Measurements from ENCODE around the gene RND2. TPM values are rescaled to one million over a fixed set of nuclear protein-coding genes. Genes with fewer than 3 reads are reported as not detected.
A peak's percentile ranks its signal among the peaks of the same experiment; 100 is the strongest.

The RND2 gene
- total and polyA plus RNA-seq, 2 of the 13 experiments (the other 11 are each of a cell fraction or from before 2014, with no cell fraction given), result 0.05 to 0.11 TPM

GRCh38 chr17:43021741-43022512 is 3.1 kb upstream of the RND2 start, which contains the start of gene VAT1 (continued):
- TF ChIP-seq ATF3 (CRISPR knock-in tag; IDR thresholded peaks at IDR 0.05) (peak; percentile 42; the same call in 1 of the 2 replicates), ZNF20 (CRISPR knock-in tag; IDR thresholded peaks at IDR 0.05) (no peak), TFDP1 (CRISPR knock-in tag; IDR thresholded peaks at IDR 0.05; ENCODE audit: borderline replicate concordance) (no peak), MAFG (CRISPR knock-in tag; IDR thresholded peaks at IDR 0.05) (peak; percentile 51; the same call in 1 of the 2 replicates), NFIC (IDR thresholded peaks at IDR 0.05; ENCODE audit: low read length) (no peak), PHF20 (CRISPR knock-in tag; IDR thresholded peaks at IDR 0.05) (no peak; the same call in 1 of the 2 replicates), ZNF136 (CRISPR knock-in tag; IDR thresholded peaks at IDR 0.05; ENCODE audit: low read depth) (no peak; the same call in 1 of the 2 replicates), NFYC (CRISPR knock-in tag; IDR thresholded peaks at IDR 0.05) (no peak; the same call in 1 of the 2 replicates), SP140L (CRISPR knock-in tag; IDR thresholded peaks at IDR 0.05; ENCODE audit: borderline replicate concordance) (no peak), HCFC1 (IDR thresholded peaks at IDR 0.05; ENCODE audit: low read depth, low read length) (no peak), NFATC3 (CRISPR knock-in tag; IDR thresholded peaks at IDR 0.05) (0 out of 2 replicates have a peak, but pooled peaks have one; percentile 79), NFIB (CRISPR knock-in tag; IDR thresholded peaks at IDR 0.05; ENCODE audit: borderline replicate concordance) (no peak), ZNF484 (CRISPR knock-in tag; IDR thresholded peaks at IDR 0.05; ENCODE audit: borderline replicate concordance, low read depth) (peak; percentile 95; the same call in 1 of the 2 replicates), ZNF362 (CRISPR knock-in tag; IDR thresholded peaks at IDR 0.05; ENCODE audit: borderline replicate concordance) (0 out of 2 replicates have a peak, but pooled peaks have one; percentile 16), CBFB (CRISPR knock-in tag; IDR thresholded peaks at IDR 0.05) (no peak), ZNF10 (CRISPR knock-in tag; IDR thresholded peaks at IDR 0.05; ENCODE audit: borderline replicate concordance, low read depth) (no peak), ATRX (CRISPR knock-in tag; IDR thresholded peaks at IDR 0.05; ENCODE audit: borderline replicate concordance) (no peak), KMT2A (CRISPR knock-in tag; IDR thresholded peaks at IDR 0.05) (peak; percentile 54; the same call in 1 of the 2 replicates), YEATS2 (CRISPR knock-in tag; IDR thresholded peaks at IDR 0.05; ENCODE audit: borderline replicate concordance) (0 out of 2 replicates have a peak, but pooled peaks have one; percentile 29), ZBTB37 (CRISPR knock-in tag; IDR thresholded peaks at IDR 0.05) (no peak), DBP (CRISPR knock-in tag; IDR thresholded peaks at IDR 0.05; ENCODE audit: not compliant biosample characterization) (peak; percentile 84), PHF5A (CRISPR knock-in tag; IDR thresholded peaks at IDR 0.05; ENCODE audit: low read depth, unreplicated experiment) (no peak), CC2D1A (CRISPR knock-in tag; IDR thresholded peaks at IDR 0.05) (no peak), RFX1 (IDR thresholded peaks at IDR 0.05) (no peak), POLR2AphosphoS2 (IDR thresholded peaks at IDR 0.05; ENCODE audit: low read depth, low read length) (no peak), DR1 (CRISPR knock-in tag; IDR thresholded peaks at IDR 0.05) (peak; percentile 66)

All from HepG2 (cell line).